Body of pancreas (tissue), 4 donors: Measurements from ENCODE around the gene KCNJ3.

Experiments
- POLR2A ChIP-seq, 3 donors: fragments of 450-650 bp; IDR thresholded peaks; one replicate each; pipeline ENCODE4 v1.6.1; 2016; ENCODE audit warnings: antibody characterized with exemption in 3 of 3, mild to moderate bottlenecking in 2 of 3
- TF ChIP-seq, protein P1 (sequence below), 7 experiments: fragments of 450-650 bp in 4 of 7; fragments of 200-600 bp in 3 of 7; sonication (generic) in 3 of 7; IDR thresholded peaks; one replicate each; pipeline ENCODE4 v1.5.1; 2016 to 2019; ENCODE audit warnings: antibody characterized with exemption in 7 of 7

DNA sequence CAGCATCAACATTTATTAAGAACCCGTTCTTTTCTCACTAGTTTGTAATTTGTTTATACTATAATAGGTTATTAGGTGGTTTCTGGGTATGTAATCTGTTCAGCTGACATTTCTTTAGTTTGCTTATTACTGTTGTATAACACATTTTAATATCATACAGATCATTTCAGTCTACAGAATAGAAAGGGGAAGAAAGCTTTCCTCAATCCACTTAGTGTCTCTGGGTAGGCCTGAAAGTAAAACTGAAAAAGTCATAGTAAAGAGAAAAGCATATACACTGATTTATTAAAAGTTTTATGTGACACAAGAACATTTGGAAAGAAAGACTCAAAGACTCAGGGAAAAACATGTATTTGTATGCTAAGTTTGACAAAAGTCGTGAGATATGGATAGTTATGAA is 16.8 kb upstream of the KCNJ3 start:
- TF ChIP-seq, protein P1, sequence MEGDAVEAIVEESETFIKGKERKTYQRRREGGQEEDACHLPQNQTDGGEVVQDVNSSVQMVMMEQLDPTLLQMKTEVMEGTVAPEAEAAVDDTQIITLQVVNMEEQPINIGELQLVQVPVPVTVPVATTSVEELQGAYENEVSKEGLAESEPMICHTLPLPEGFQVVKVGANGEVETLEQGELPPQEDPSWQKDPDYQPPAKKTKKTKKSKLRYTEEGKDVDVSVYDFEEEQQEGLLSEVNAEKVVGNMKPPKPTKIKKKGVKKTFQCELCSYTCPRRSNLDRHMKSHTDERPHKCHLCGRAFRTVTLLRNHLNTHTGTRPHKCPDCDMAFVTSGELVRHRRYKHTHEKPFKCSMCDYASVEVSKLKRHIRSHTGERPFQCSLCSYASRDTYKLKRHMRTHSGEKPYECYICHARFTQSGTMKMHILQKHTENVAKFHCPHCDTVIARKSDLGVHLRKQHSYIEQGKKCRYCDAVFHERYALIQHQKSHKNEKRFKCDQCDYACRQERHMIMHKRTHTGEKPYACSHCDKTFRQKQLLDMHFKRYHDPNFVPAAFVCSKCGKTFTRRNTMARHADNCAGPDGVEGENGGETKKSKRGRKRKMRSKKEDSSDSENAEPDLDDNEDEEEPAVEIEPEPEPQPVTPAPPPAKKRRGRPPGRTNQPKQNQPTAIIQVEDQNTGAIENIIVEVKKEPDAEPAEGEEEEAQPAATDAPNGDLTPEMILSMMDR (IDR thresholded peaks at IDR 0.05), result no peak
- TF ChIP-seq POLR2A (IDR thresholded peaks at IDR 0.05), result no peak
